IMR-90 (cell line): Measurements from ENCODE around the gene PRSS33.

Experiments
- BHLHE40 ChIP-seq: fragments of 150-350 bp; IDR thresholded peaks from 2 replicates; pipeline ENCODE4 v1.6.1; 2016; ENCODE audit warnings: mild to moderate bottlenecking, low read depth, low read length
- MAFK ChIP-seq: IDR thresholded peaks from 2 replicates; pipeline ENCODE4 v1.6.1; 2012; ENCODE audit warnings: low read depth, low read length, improper control_type of control experiment
- MAZ ChIP-seq: IDR thresholded peaks from 2 replicates; pipeline ENCODE4 v1.6.1; 2012; ENCODE audit warnings: low read depth, mild to moderate bottlenecking, low read length, improper control_type of control experiment, moderate library complexity, borderline replicate concordance
- MXI1 ChIP-seq: IDR thresholded peaks from 2 replicates; pipeline ENCODE4 v1.6.1; 2012; ENCODE audit warnings: low read depth, mild to moderate bottlenecking, low read length, moderate library complexity, borderline replicate concordance
- POLR2A ChIP-seq: IDR thresholded peaks from 2 replicates; pipeline ENCODE4 v1.6.1; 2012; ENCODE audit warnings: mild to moderate bottlenecking, low read depth, low read length
- RAD21 ChIP-seq: IDR thresholded peaks from 2 replicates; pipeline ENCODE4 v1.6.1; 2012; ENCODE audit warnings: low read length, improper control_type of control experiment
- RCOR1 ChIP-seq: IDR thresholded peaks from 2 replicates; pipeline ENCODE4 v1.6.1; 2012; ENCODE audit warnings: mild to moderate bottlenecking, low read length, improper control_type of control experiment; ENCODE audit not compliant: insufficient replicate concordance
- SMC3 ChIP-seq: fragments of 150-350 bp; IDR thresholded peaks from 2 replicates; pipeline ENCODE4 v1.6.1; 2016; ENCODE audit warnings: low read depth, mild to moderate bottlenecking, antibody characterized with exemption, low read length, moderate library complexity
- TF ChIP-seq, protein P1 (sequence below): conservative IDR thresholded peaks from 2 replicates; pipeline ENCODE4 v1.5.1; 2012; ENCODE audit warnings: mild to moderate bottlenecking, low read depth, low read length, improper control_type of control experiment
- TF ChIP-seq, protein P2 (sequence below): fragments of 150-350 bp; IDR thresholded peaks from 2 replicates; pipeline ENCODE4 v1.6.1; 2017; ENCODE audit warnings: mild to moderate bottlenecking, antibody characterized with exemption, low read length, low read depth

DNA sequence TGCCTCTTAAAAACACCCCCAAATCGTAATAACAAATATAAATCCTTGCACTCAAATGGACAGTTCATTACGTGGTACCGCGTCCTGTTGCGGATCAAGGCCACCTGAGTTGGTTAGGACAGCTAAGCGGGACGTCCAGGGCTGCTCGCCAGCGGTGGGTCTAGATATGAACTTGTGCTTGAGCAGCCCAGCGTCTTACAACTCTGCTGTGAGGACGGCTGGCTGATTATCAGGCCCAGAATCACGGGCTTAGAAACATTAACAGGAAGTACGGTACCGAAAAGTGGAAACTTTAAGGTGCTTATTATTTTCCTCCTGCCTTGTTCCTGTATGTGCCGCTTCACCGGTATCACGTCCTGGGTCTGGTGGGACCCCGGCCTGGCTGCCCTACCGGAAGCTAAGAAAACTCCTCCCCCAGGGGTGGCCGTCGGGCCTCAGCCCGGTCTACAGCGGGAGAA is 35.8 kb downstream of the PRSS33 start:
- TF ChIP-seq POLR2A (no peak), BHLHE40 (no peak), RCOR1 (no peak), RAD21 (no peak), MXI1 (no peak), MAFK (no peak), SMC3 (no peak), MAZ (no peak)
- TF ChIP-seq, protein P1, sequence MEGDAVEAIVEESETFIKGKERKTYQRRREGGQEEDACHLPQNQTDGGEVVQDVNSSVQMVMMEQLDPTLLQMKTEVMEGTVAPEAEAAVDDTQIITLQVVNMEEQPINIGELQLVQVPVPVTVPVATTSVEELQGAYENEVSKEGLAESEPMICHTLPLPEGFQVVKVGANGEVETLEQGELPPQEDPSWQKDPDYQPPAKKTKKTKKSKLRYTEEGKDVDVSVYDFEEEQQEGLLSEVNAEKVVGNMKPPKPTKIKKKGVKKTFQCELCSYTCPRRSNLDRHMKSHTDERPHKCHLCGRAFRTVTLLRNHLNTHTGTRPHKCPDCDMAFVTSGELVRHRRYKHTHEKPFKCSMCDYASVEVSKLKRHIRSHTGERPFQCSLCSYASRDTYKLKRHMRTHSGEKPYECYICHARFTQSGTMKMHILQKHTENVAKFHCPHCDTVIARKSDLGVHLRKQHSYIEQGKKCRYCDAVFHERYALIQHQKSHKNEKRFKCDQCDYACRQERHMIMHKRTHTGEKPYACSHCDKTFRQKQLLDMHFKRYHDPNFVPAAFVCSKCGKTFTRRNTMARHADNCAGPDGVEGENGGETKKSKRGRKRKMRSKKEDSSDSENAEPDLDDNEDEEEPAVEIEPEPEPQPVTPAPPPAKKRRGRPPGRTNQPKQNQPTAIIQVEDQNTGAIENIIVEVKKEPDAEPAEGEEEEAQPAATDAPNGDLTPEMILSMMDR = no peak
- TF ChIP-seq, protein P2, sequence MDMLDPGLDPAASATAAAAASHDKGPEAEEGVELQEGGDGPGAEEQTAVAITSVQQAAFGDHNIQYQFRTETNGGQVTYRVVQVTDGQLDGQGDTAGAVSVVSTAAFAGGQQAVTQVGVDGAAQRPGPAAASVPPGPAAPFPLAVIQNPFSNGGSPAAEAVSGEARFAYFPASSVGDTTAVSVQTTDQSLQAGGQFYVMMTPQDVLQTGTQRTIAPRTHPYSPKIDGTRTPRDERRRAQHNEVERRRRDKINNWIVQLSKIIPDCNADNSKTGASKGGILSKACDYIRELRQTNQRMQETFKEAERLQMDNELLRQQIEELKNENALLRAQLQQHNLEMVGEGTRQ = no peak
